ENCODE data around the gene GABPA. TPM values are rescaled to one million over a fixed set of nuclear protein-coding genes. Genes with fewer than 3 reads are reported as not detected.
A peak's percentile ranks its signal among the peaks of the same experiment; 100 is the strongest.

GABPA gene
- total and polyA plus RNA-seq, 4 donors = 7.2 to 43.6 (median 12.3) TPM

DNA sequence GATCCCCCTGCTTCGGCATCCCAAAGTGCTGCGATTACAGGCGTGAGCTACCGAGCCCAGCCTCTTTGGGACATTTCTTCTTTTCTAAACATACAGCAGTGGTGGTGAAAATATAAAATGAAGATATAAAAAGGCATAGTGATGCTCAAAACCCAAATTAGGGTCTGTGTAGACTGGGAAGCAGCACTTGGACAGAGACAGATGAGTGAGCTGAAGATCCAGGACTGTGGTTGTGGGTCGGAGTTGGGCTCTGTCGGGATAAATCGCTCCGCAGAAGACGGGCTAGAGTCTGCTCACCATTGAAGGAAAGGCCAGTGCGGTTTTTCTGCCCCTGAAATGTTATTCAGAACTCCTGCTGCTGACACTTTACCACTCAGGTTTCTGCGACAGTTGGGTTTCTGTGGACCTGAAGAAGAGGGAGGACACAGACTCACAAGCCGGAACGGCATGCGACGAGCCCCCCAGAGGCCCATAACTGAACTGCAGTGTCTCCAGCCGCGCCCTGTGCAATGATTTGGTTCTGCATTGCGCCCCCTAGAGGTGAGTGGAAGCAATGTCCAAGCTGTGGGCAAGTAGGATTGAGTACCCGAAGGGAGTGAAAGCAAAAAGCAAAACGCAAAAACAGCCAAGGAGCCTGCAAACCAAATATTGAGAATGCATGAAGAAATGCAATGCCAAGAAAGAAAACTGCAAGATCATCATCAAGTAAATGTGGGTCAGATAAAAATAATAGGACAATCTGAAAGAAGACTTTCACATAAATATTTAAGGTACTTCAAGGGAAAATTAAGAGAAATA lies 66.6 kb downstream of the GABPA start:
- Histone ChIP-seq H3K9me3 (ENCODE audit: control insufficient read depth in 4 of 4, insufficient read depth in 3 of 4, low read length in 3 of 4) (no peaks in the 10 kb centered on the region), H3K9ac (ENCODE audit: insufficient read depth in 1 of 2, low read length in 2 of 2) (no peak overlapping the region), H3K27me3 (ENCODE audit: control insufficient read depth in 3 of 3, insufficient read depth in 3 of 3, low read length in 2 of 3) (no peaks in the 10 kb centered on the region), H3K4me3 (no peak overlapping the region), H3K36me3 (ENCODE audit: control insufficient read depth in 4 of 4, insufficient read depth in 4 of 4, low read length in 4 of 4) (no peaks in the 10 kb centered on the region), H3K4me1 (ENCODE audit: control insufficient read depth in 5 of 5, insufficient read depth in 5 of 5, low read length in 5 of 5) (no peaks in the 10 kb centered on the region), H3K27ac (ENCODE audit: low read depth in 1 of 2, low read length in 1 of 2) (no peak overlapping the region)
- TF ChIP-seq, protein P1, sequence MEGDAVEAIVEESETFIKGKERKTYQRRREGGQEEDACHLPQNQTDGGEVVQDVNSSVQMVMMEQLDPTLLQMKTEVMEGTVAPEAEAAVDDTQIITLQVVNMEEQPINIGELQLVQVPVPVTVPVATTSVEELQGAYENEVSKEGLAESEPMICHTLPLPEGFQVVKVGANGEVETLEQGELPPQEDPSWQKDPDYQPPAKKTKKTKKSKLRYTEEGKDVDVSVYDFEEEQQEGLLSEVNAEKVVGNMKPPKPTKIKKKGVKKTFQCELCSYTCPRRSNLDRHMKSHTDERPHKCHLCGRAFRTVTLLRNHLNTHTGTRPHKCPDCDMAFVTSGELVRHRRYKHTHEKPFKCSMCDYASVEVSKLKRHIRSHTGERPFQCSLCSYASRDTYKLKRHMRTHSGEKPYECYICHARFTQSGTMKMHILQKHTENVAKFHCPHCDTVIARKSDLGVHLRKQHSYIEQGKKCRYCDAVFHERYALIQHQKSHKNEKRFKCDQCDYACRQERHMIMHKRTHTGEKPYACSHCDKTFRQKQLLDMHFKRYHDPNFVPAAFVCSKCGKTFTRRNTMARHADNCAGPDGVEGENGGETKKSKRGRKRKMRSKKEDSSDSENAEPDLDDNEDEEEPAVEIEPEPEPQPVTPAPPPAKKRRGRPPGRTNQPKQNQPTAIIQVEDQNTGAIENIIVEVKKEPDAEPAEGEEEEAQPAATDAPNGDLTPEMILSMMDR (IDR thresholded peaks at IDR 0.05; ENCODE audit: control extremely low read depth, extremely low read depth) = peak; percentile 90
- WGBS, 2 donors = 34 to 36% methylated on average over 20 of the region's 20 CpGs
- DNase-seq (peak; percentile 72 to 80 (median 76)), ATAC-seq (ENCODE audit: insufficient read depth, low FRiP score) (peak; percentile 94)

DNA sequence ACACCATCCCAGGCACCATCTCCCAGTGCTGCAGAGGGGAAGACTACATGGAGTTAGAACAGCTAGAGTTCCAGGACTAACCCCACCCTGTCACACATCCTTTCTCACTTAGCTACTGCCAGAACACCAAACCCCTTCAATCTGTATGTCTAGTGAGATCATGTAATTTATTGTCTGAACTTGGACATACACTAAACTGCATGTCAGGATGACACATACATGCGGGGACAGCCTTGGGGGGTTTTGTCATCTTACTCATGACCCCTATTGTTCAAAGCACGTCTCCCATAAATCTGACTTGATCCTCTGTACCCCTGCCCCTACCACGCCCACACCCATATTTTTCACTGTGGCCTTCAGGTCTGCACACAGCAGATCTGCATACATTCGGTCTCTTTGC lies 71.3 kb downstream of the GABPA start:
- 74 to 78% methylated on average over 4 of the region's 4 CpGs for WGBS, 2 donors
- no peak overlapping the region for H3K27ac ChIP-seq (ENCODE audit: low read depth in 1 of 2, low read length in 1 of 2)
- DNase-seq (no peak), ATAC-seq (ENCODE audit: insufficient read depth, low FRiP score) (no peak)
- no peak overlapping the region for H3K4me3 ChIP-seq
- H3K9me3 ChIP-seq (ENCODE audit: control insufficient read depth in 4 of 4, insufficient read depth in 3 of 4, low read length in 3 of 4) = no peaks in the 10 kb centered on the region
- H3K9ac ChIP-seq (ENCODE audit: insufficient read depth in 1 of 2, low read length in 2 of 2) = no peak overlapping the region
- H3K4me1 ChIP-seq (ENCODE audit: control insufficient read depth in 5 of 5, insufficient read depth in 5 of 5, low read length in 5 of 5) = no peaks in the 10 kb centered on the region
- TF ChIP-seq, protein P1 (IDR thresholded peaks at IDR 0.05; ENCODE audit: control extremely low read depth, extremely low read depth) = no peak
- no peaks in the 10 kb centered on the region for H3K27me3 ChIP-seq (ENCODE audit: control insufficient read depth in 3 of 3, insufficient read depth in 3 of 3, low read length in 2 of 3)
- no peaks in the 10 kb centered on the region for H3K36me3 ChIP-seq (ENCODE audit: control insufficient read depth in 4 of 4, insufficient read depth in 4 of 4, low read length in 4 of 4)

DNA sequence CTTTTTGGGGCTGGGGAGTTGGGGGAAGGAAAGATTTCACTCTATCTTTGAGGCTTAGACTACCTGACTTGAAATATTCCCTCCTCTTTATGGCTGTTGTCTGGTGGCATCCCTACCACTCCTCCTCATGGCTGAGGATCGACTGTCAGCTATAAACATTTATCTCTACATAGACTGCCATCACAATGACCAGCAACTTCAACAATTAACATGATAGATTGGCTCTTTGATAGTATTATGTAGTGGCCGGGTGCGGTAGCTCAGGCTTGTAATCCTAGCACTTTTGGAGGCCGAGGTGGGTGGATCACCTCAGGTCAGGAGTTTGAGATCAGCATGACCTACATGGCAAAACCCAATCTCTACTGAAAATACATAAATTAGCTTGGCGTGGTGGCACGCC lies 72.4 kb downstream of the GABPA start:
- no peaks in the 10 kb centered on the region for H3K27me3 ChIP-seq (ENCODE audit: control insufficient read depth in 3 of 3, insufficient read depth in 3 of 3, low read length in 2 of 3)
- no peaks in the 10 kb centered on the region for H3K4me1 ChIP-seq (ENCODE audit: control insufficient read depth in 5 of 5, insufficient read depth in 5 of 5, low read length in 5 of 5)
- H3K27ac ChIP-seq (ENCODE audit: low read depth in 1 of 2, low read length in 1 of 2) = no peak overlapping the region
- WGBS, 2 donors = 73 to 93% methylated on average over 6 of the region's 6 CpGs
- no peak overlapping the region for H3K4me3 ChIP-seq
- no peak overlapping the region for H3K9ac ChIP-seq (ENCODE audit: insufficient read depth in 1 of 2, low read length in 2 of 2)
- ATAC-seq (ENCODE audit: insufficient read depth, low FRiP score) = no peak
- DNase-seq = no peak
- H3K9me3 ChIP-seq (ENCODE audit: control insufficient read depth in 4 of 4, insufficient read depth in 3 of 4, low read length in 3 of 4) = no peaks in the 10 kb centered on the region
- TF ChIP-seq, protein P1 (IDR thresholded peaks at IDR 0.05; ENCODE audit: control extremely low read depth, extremely low read depth) = no peak
- no peaks in the 10 kb centered on the region for H3K36me3 ChIP-seq (ENCODE audit: control insufficient read depth in 4 of 4, insufficient read depth in 4 of 4, low read length in 4 of 4)

DNA sequence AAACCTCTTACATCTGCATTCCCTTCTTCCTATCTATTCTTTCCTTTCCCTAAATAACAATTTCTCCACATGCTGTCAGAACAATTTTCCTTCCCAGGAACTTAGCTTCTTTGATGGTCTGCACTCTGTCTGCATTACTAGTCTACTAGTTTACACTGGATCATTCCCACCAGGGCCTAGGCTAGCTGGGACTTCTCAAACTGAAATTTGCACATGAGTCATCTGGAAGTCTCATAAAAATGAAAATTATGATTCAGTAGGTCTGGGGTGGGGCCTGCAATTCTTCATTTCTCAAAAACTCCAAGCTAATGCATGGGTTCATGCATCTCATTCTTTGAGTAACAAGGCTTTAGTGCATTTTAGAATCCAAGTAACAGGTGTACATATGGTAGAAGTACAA lies 74.2 kb downstream of the GABPA start:
- no peak overlapping the region for H3K27ac ChIP-seq (ENCODE audit: low read depth in 1 of 2, low read length in 1 of 2)
- ATAC-seq (ENCODE audit: insufficient read depth, low FRiP score) (no peak), DNase-seq (no peak)
- no peaks in the 10 kb centered on the region for H3K27me3 ChIP-seq (ENCODE audit: control insufficient read depth in 3 of 3, insufficient read depth in 3 of 3, low read length in 2 of 3)
- no peaks in the 10 kb centered on the region for H3K4me1 ChIP-seq (ENCODE audit: control insufficient read depth in 5 of 5, insufficient read depth in 5 of 5, low read length in 5 of 5)
- TF ChIP-seq, protein P1 (IDR thresholded peaks at IDR 0.05; ENCODE audit: control extremely low read depth, extremely low read depth) = no peak
- no peak overlapping the region for H3K4me3 ChIP-seq
- no peak overlapping the region for H3K9ac ChIP-seq (ENCODE audit: insufficient read depth in 1 of 2, low read length in 2 of 2)
- no peaks in the 10 kb centered on the region for H3K36me3 ChIP-seq (ENCODE audit: control insufficient read depth in 4 of 4, insufficient read depth in 4 of 4, low read length in 4 of 4)
- H3K9me3 ChIP-seq (ENCODE audit: control insufficient read depth in 4 of 4, insufficient read depth in 3 of 4, low read length in 3 of 4) = no peaks in the 10 kb centered on the region

All from lung (tissue), 12 donors.